ENCODE data around the gene IDI2.

Gene IDI2

GRCh38 chr10:980468-981093 lies 45.1 kb downstream of the IDI2 start:
- DNase-seq (ENCODE audit: low read depth in 2 of 2): no peak

- DNase-seq (ENCODE audit: low read depth in 2 of 2): no peak
Observed at GRCh38 chr10:978826-979421, 46.7 kb downstream of the IDI2 start.

GRCh38 chr10:976316-976715 lies 49.3 kb downstream of the IDI2 start:
- DNase-seq (ENCODE audit: low read depth in 2 of 2): no peak

GRCh38 chr10:974785-975074 lies 50.9 kb downstream of the IDI2 start:
- DNase-seq (ENCODE audit: low read depth in 2 of 2): no peak

- DNase-seq (ENCODE audit: low read depth in 2 of 2): no peak
Observed at GRCh38 chr10:974038-974784, 51.4 kb downstream of the IDI2 start.

GRCh38 chr10:972763-973162 lies 52.9 kb downstream of the IDI2 start:
- DNase-seq (ENCODE audit: low read depth in 2 of 2): no peak

- DNase-seq (ENCODE audit: low read depth in 2 of 2): no peak
Observed at GRCh38 chr10:971613-972012, 54.0 kb downstream of the IDI2 start.

GRCh38 chr10:971150-971542 lies 54.5 kb downstream of the IDI2 start:
- no peak for DNase-seq (ENCODE audit: low read depth in 2 of 2)

- no peak for DNase-seq (ENCODE audit: low read depth in 2 of 2)
Observed at GRCh38 chr10:970311-971149, 55.1 kb downstream of the IDI2 start.

- no peak for DNase-seq (ENCODE audit: low read depth in 2 of 2)
Observed at GRCh38 chr10:969473-970150, 56.0 kb downstream of the IDI2 start.
